Spleen (tissue), 11 donors: ENCODE data around the gene ACBD3. TPM values are rescaled to one million over a fixed set of nuclear protein-coding genes. Genes with fewer than 3 reads are reported as not detected.

Experiments used
- DNase-seq: peaks from one replicate; pipeline ENCODE4 v3.0.0-alpha.2; 2020
- H3K27ac ChIP-seq, 8 donors: fragments of 200-600 bp; sonication (generic) in 7 of 8; 1 replicate in 4 of 8; 2 replicates in 4 of 8; pipeline versions ENCODE4 v1.5.0 to v1.8.0; 2016 to 2021; ENCODE audit warnings: inconsistent platforms in 4 of 8, mild to moderate bottlenecking in 4 of 8, moderate library complexity in 1 of 8
- H3K27me3 ChIP-seq, 7 donors: fragments of 200-600 bp; sonication (generic) in 6 of 7; replicated peaks in 1 of 7; 1 replicate in 4 of 7; 2 replicates in 3 of 7; pipeline versions ENCODE4 v1.5.0 to v1.8.0; 2016 to 2021; ENCODE audit warnings: inconsistent platforms in 3 of 7, mild to moderate bottlenecking in 1 of 7
- H3K36me3 ChIP-seq, 6 donors: fragments of 200-600 bp; sonication (generic) in 5 of 6; 1 replicate in 4 of 6; 2 replicates in 2 of 6; pipeline versions ENCODE4 v1.5.0 to v1.8.0; 2016 to 2021; ENCODE audit warnings: inconsistent platforms in 2 of 6
- H3K4me1 ChIP-seq, 6 donors: fragments of 200-600 bp; sonication (generic) in 5 of 6; 1 replicate in 3 of 6; 2 replicates in 3 of 6; pipeline versions ENCODE4 v1.5.0 to v1.8.0; 2016 to 2021; ENCODE audit warnings: inconsistent platforms in 3 of 6
- H3K4me3 ChIP-seq, 8 donors: fragments of 200-600 bp; sonication (generic) in 7 of 8; 1 replicate in 4 of 8; 2 replicates in 4 of 8; pipeline versions ENCODE4 v1.5.0 to v1.8.0; 2016 to 2021; ENCODE audit warnings: inconsistent platforms in 4 of 8, mild to moderate bottlenecking in 4 of 8, moderate library complexity in 2 of 8
- H3K9me3 ChIP-seq, 8 donors: fragments of 200-600 bp; sonication (generic) in 7 of 8; 1 replicate in 4 of 8; 2 replicates in 4 of 8; pipeline versions ENCODE4 v1.5.0 to v1.8.0; 2016 to 2021; ENCODE audit warnings: inconsistent platforms in 4 of 8
- POLR2A ChIP-seq, 3 donors: fragments of 450-650 bp; IDR thresholded peaks; one replicate each; pipeline ENCODE4 v1.5.1; 2017; ENCODE audit warnings: antibody characterized with exemption in 3 of 3, mild to moderate bottlenecking in 1 of 3
- POLR2AphosphoS5 ChIP-seq, 3 donors: sonication (generic); formaldehyde crosslinking; IDR thresholded peaks; one replicate each; pipeline ENCODE4 v1.5.1; 2017; ENCODE audit warnings: antibody characterized with exemption in 3 of 3
- WGBS, 5 donors: extraction: QIAGEN DNeasy Blood & Tissue Kit in 3 of 5; methylation state at CpG; one replicate each; pipeline versions ENCODE4 v1.1.5 to v1.1.7; 2013 to 2018; 5-methylcytosine and 5-hydroxymethylcytosine counted together
- intact Hi-C: fragments of 100-400 bp; cut with DNase I; formaldehyde crosslinking; loops from one replicate; pipeline ENCODE4 v1.15.0; 2023; ENCODE audit warnings: low total_unique reads
- polyA plus RNA-seq, 3 donors: library from polyadenylated mRNA; stranded (reverse); fragments of 200-250 nt; gene quantifications; one replicate each; pipeline ENCODE4 v1.2.1, GENCODE V29; 2013
- total RNA-seq, 7 donors: library from RNA; depleted of rRNA in 3 of 7; stranded (reverse); fragments of >200 nt in 3 of 7; fragmentation: NEBNext Ultra II Directional in 4 of 7; extraction: Animal tissue kit (Norgen Biotek cat#: 25700) in 4 of 7; gene quantifications; one replicate each; pipeline versions ENCODE4 v1.1.0 to v1.2.1, GENCODE V29; 2016 to 2021
- TF ChIP-seq, protein P1 (sequence below), 11 experiments: fragments of 200-600 bp in 7 of 11; fragments of 450-650 bp in 4 of 11; sonication (generic) in 4 of 11; IDR thresholded peaks in 8 of 11; conservative IDR thresholded peaks in 3 of 11; 1 replicate in 7 of 11; 2 replicates in 4 of 11; pipeline versions ENCODE4 v1.4.0 to v1.8.0; 2016 to 2021; ENCODE audit warnings: antibody characterized with exemption in 11 of 11, inconsistent platforms in 4 of 11, mild to moderate bottlenecking in 1 of 11
- donor health status: healthy with polysubstance abuse.
- donor health status: DM: no; HTN: no; CAD: no; lungs with moderate emphysema.
- donor health status: DM: no; HTN: no; CAD: no.
- donor health status: Bipolar disorder and iron deficiency.
- donor health status: healthy.
- donor health status: DM: no; HTN: no; CAD: no.
- donor health status: DM: yes; HTN: yes; CAD: no.

The ACBD3 gene
- total and polyA plus RNA-seq, 10 donors: 6.1 to 43.0 (median 30.3) TPM

DNA sequence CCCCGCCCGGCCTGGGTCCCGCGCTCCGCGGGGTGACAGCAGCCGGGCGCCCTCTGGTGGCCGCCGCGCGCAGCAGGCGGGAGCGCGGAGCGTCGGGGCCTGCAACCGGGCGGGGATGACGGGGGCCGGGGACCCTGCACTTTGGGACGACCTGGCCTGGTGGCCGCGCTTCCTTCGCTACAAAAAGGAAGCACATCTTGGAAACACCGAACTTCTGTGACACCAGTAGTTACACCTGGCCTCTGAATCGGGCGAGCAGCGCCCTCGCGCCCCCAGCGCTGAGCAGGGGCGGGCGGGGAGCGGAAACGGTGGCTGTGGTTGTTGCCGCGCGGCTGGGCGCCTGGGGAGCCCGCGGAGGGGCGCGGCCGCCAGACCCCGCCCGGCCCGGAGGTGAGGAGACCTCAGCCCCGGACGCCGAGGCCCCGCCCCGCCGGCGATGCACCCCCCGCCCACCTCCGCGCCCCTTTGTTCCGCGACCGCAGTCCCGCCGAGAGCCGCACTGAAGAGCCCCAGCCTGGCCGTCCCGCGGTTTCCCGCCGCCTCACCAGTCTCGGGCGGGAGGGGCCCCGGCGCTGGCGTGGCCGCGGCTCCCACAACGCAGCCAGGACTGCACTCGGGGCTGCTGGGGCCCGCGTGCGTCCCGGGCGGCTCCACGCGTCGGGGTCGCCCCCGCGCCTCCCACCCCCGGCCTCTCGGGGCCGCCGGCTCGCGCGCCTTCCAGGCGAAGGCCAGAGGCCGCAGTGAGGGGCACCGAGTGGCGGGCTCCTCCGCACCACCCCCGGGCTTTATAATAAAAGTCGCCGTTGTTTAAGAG is 64.7 kb downstream of the ACBD3 start:
- peak; percentile 95 for DNase-seq

DNA sequence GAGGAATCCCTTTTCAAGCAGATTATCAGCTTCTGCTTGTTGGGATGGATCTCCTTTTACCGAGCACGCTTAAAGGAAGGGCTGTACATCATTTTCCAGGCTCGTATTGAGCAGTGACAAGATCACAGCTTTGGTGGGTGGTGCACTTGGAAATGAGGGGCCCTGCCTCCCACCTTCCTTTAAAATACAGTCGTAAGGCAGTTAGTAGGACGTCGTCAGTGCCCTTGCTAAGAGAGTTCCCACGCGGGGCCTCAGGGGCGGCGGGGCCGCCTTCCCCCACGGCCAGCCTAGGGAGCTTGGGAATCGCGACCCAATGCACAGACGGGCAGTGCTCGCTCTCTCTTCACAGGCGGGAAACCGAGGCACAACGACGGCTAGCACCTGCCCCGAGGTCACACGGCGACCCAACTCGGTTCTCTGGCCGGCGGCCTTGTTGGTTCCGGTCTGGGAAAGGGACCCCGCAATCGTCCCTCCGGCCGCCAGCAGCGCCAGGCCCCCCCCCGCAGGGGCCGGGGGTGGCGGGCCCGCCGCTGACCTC is 65.4 kb downstream of the ACBD3 start:
- Histone ChIP-seq H3K27ac (peak overlapping the region in 7 of 8 donors; percentile 82 to 96 (median 92)), H3K27me3 (peaks cover 0 to 10% (median 0%) of the 10 kb centered on the region in 7 donors), H3K4me3 (peak overlapping the region; percentile 52 to 84 (median 66)), H3K4me1 (peaks cover 9 to 69% (median 48%) of the 10 kb centered on the region in 6 donors), H3K9me3 (no peaks in the 10 kb centered on the region), H3K36me3 (no peaks in the 10 kb centered on the region)
- TF ChIP-seq, protein P1, sequence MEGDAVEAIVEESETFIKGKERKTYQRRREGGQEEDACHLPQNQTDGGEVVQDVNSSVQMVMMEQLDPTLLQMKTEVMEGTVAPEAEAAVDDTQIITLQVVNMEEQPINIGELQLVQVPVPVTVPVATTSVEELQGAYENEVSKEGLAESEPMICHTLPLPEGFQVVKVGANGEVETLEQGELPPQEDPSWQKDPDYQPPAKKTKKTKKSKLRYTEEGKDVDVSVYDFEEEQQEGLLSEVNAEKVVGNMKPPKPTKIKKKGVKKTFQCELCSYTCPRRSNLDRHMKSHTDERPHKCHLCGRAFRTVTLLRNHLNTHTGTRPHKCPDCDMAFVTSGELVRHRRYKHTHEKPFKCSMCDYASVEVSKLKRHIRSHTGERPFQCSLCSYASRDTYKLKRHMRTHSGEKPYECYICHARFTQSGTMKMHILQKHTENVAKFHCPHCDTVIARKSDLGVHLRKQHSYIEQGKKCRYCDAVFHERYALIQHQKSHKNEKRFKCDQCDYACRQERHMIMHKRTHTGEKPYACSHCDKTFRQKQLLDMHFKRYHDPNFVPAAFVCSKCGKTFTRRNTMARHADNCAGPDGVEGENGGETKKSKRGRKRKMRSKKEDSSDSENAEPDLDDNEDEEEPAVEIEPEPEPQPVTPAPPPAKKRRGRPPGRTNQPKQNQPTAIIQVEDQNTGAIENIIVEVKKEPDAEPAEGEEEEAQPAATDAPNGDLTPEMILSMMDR (IDR thresholded peaks at IDR 0.05 in 8 of 11, conservative IDR thresholded peaks at IDR 0.05 in 3 of 11): no peak
- TF ChIP-seq POLR2A (IDR thresholded peaks at IDR 0.05) (no peak), POLR2AphosphoS5 (IDR thresholded peaks at IDR 0.05) (no peak)
- WGBS, 5 donors: 9 to 28% (median 16%) methylated on average over 12 to 37 of the region's 37 CpGs
- intact Hi-C loops: no loop called here
- no peak for DNase-seq

More for the DNA sequence above, 64.7 kb downstream of the ACBD3 start:
- Histone ChIP-seq H3K27ac (peak overlapping the region; percentile 82 to 96 (median 89)), H3K27me3 (peaks cover 0 to 10% (median 0%) of the 10 kb centered on the region in 7 donors), H3K4me3 (peak overlapping the region; percentile 52 to 84 (median 66)), H3K36me3 (no peaks in the 10 kb centered on the region), H3K4me1 (peaks cover 9 to 74% (median 48%) of the 10 kb centered on the region in 6 donors), H3K9me3 (no peaks in the 10 kb centered on the region)
- intact Hi-C loops: loop anchor here (2.0 kb wide), 1 partner anchor 53 kb away; no protein-coding TSS in a partner anchor
- TF ChIP-seq POLR2AphosphoS5 (IDR thresholded peaks at IDR 0.05) (peak; percentile 58 to 77 (median 76)), POLR2A (IDR thresholded peaks at IDR 0.05) (peak in 1 of 3 donors; percentile 23)
- TF ChIP-seq, protein P1 (IDR thresholded peaks at IDR 0.05 in 8 of 11, conservative IDR thresholded peaks at IDR 0.05 in 3 of 11): peak; percentile 54 to 97 (median 88)
- 0 to 1% (median 0%) methylated on average over 37 to 104 of the region's 104 CpGs for WGBS, 5 donors

DNA sequence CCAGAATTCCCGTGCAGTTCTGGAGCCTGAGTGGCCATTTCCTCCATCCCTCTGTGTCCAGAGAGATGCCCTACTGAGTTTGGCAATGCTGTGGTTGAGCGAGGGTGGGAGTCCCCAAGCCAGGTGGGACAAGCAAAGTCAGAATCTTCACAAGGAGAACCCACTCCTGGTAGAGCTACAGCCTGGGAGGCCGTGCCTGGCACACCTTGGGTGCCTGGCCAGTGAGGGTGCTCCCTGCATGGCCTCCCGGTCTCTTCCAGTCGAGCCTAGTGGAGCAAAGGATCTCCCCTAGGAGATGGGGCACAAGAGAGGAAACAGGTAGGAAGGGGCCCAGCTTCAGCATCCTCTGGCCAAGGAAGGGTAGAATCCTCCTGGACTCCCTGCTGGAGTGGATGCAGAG is 66.1 kb downstream of the ACBD3 start:
- Histone ChIP-seq H3K4me1 (peaks cover 9 to 62% (median 45%) of the 10 kb centered on the region in 6 donors), H3K4me3 (no peak overlapping the region), H3K9me3 (no peaks in the 10 kb centered on the region), H3K27ac (no peak overlapping the region), H3K36me3 (no peaks in the 10 kb centered on the region), H3K27me3 (peaks cover 0 to 10% (median 0%) of the 10 kb centered on the region in 7 donors)
- DNase-seq: peak; percentile 74
- TF ChIP-seq POLR2AphosphoS5 (IDR thresholded peaks at IDR 0.05) (no peak), POLR2A (IDR thresholded peaks at IDR 0.05) (no peak)
- TF ChIP-seq, protein P1 (IDR thresholded peaks at IDR 0.05 in 8 of 11, conservative IDR thresholded peaks at IDR 0.05 in 3 of 11): no peak
- 63 to 88% (median 81%) methylated on average over 4 to 5 of the region's 5 CpGs for WGBS, 5 donors
- intact Hi-C loops: no loop called here

DNA sequence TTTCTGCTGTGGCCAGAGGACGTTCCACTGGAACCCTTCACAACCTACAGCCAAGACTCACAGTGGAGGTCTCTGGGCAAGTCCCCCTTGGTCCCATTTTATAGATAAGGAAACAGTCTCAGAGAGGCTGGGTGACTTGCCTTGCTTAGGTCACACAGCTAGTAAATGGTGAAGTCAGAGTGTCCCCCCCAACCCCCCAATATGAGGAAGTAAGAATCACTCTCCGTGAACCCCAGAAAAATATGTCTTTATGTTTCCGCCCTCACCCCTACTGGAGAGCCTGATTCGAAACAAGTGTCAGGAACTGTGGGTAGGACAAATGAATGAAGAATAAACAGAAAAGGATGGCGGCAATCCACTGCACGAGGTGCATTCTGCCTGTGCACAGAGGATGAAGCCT is 67.4 kb downstream of the ACBD3 start:
- Histone ChIP-seq H3K36me3 (no peaks in the 10 kb centered on the region), H3K4me1 (peaks cover 6 to 49% (median 37%) of the 10 kb centered on the region in 6 donors), H3K27me3 (peaks cover 0 to 10% (median 0%) of the 10 kb centered on the region in 7 donors), H3K27ac (no peak overlapping the region), H3K4me3 (no peak overlapping the region), H3K9me3 (no peaks in the 10 kb centered on the region)
- TF ChIP-seq, protein P1 (IDR thresholded peaks at IDR 0.05 in 8 of 11, conservative IDR thresholded peaks at IDR 0.05 in 3 of 11): no peak
- TF ChIP-seq POLR2A (IDR thresholded peaks at IDR 0.05) (no peak), POLR2AphosphoS5 (IDR thresholded peaks at IDR 0.05) (no peak)
- intact Hi-C loops: no loop called here
- WGBS, 5 donors: 67 to 83% (median 74%) methylated on average over 6 of the region's 6 CpGs
- DNase-seq: no peak
